ENCODE measurements around the gene MAPK8. TPM values are rescaled to one million over a fixed set of nuclear protein-coding genes. Genes with fewer than 3 reads are reported as not detected.

The MAPK8 gene
- total and polyA plus RNA-seq, 3 experiments from 2014 or later = 20.5 to 43.5 (median 38.8) TPM

DNA sequence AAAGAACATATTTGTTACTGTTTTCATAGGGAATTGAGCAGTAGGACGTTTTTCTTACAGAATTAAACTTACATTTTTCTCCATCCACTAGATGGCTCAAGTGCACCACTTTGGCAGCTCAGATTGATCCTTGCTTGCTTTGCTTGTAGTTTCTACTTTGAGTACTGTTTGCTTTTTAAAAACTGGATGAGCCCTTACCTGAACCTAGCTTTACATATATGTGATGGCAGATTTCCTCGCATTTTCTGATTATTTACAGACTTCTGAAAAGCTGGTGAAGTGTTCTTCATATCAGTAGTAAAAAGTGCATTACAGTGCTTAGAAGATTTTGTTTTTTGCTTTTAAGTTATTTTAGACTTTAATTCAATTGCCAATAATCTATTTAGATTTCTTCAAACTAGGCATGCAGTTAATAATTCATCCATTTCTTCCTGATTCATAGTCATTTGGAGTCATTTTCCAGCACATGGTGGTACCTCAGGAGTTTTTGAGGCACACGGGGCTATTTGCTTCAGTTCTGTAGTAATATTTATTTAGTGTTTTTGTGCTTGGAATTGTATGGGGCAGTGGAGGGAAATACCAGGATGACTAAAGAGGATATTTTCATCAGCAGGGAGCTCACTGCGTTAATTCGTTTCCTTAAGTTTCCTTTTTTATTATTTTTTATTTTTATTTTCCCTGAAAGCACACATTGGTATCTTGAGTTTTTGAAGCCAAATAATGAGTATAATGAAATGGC lies 57.3 kb downstream of the MAPK8 start:
- H3K27ac ChIP-seq (ENCODE audit: low read depth, low read length) = no peak overlapping the region
- Mint-ChIP-seq H3K27me3 (no peaks in the 10 kb centered on the region), H3K27ac (peak overlapping the region in 1 of 8 donors; percentile 36), H3K4me3 (no peak overlapping the region), H3K36me3 (peaks cover 0 to 4% (median 0%) of the 10 kb centered on the region in 3 donors), H3K4me1 (peaks cover 18 to 46% (median 27%) of the 10 kb centered on the region in 3 donors), H3K9me3 (no peaks in the 10 kb centered on the region)
- ChIA-PET POLR2A (interaction anchor here (0.6 kb wide), 1 partner anchor 293 kb away, joined by 3 read pairs; no protein-coding TSS in a partner anchor), CTCF (interaction anchor here (1.1 to 2.6 kb wide), 5 partner anchors 8 to 1155 kb away, joined by 3 to 8 read pairs (median 4); no protein-coding TSS in a partner anchor)
- peak in 2 of 5 donors; percentile 8 to 15 for DNase-seq
- no peaks in the 10 kb centered on the region for H3K36me3 ChIP-seq (ENCODE audit: insufficient read depth, low read length)
- H3K4me1 ChIP-seq (ENCODE audit: insufficient read depth, low read length) = no peaks in the 10 kb centered on the region
- H3K9me3 ChIP-seq (ENCODE audit: low read length) = no peaks in the 10 kb centered on the region
- no peak overlapping the region for H3K4me3 ChIP-seq (ENCODE audit: low read length)
- H3K27me3 ChIP-seq (ENCODE audit: insufficient read depth, low read length, poor library complexity, severe bottlenecking) = no peaks in the 10 kb centered on the region

DNA sequence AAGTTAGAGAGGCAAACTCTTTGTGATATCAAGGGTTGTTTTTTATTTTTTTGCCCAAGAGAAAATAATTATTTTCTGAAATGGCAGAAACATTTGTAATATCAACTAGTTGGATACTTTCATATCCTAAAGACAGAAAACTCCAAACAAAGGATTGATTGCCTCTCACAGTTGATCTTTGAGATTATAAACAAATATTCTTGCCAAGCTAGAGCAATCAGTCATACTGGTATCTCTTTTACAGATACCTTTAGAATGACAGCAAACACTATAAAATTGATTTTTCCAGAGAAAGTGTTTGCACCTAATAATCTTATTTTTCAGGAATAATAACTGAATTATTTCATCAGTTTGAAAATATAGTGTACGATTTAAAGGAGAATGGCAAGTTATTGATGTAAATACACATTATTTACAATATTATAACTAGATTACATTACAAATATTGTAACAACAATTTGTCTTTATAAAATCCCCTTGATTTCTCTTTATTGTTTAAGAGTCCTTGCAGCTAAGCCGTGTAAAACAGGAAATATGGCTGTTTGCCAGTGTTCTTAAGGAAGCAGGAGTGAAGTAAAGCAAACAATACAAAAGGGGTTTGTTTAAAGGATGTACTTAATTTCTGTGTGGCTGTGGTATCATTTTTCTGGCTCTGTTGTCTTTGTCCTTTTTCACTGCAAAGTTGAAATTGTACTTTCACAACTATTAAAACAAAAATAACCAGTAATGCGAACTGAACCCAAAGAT lies 58.4 kb downstream of the MAPK8 start:
- Histone ChIP-seq H3K27ac (ENCODE audit: low read depth, low read length) (no peak overlapping the region), H3K27me3 (ENCODE audit: insufficient read depth, low read length, poor library complexity, severe bottlenecking) (no peaks in the 10 kb centered on the region), H3K9me3 (ENCODE audit: low read length) (no peaks in the 10 kb centered on the region), H3K4me3 (ENCODE audit: low read length) (no peak overlapping the region), H3K36me3 (ENCODE audit: insufficient read depth, low read length) (no peaks in the 10 kb centered on the region), H3K4me1 (ENCODE audit: insufficient read depth, low read length) (no peaks in the 10 kb centered on the region)
- H3K27me3 Mint-ChIP-seq = no peaks in the 10 kb centered on the region
- no peaks in the 10 kb centered on the region for H3K9me3 Mint-ChIP-seq
- DNase-seq = no peak
- H3K4me1 Mint-ChIP-seq = peaks cover 16 to 40% (median 20%) of the 10 kb centered on the region in 3 donors
- POLR2A ChIA-PET = interaction anchor here (0.6 kb wide), 1 partner anchor 292 kb away, joined by 3 read pairs; no protein-coding TSS in a partner anchor
- no peak overlapping the region for H3K4me3 Mint-ChIP-seq
- CTCF ChIA-PET = interaction anchor here (1.5 to 2.6 kb wide), 2 partner anchors 7 to 291 kb away, joined by 4 to 8 read pairs; no protein-coding TSS in a partner anchor
- peaks cover 0 to 4% (median 0%) of the 10 kb centered on the region in 3 donors for H3K36me3 Mint-ChIP-seq
- no peak overlapping the region for H3K27ac Mint-ChIP-seq

DNA sequence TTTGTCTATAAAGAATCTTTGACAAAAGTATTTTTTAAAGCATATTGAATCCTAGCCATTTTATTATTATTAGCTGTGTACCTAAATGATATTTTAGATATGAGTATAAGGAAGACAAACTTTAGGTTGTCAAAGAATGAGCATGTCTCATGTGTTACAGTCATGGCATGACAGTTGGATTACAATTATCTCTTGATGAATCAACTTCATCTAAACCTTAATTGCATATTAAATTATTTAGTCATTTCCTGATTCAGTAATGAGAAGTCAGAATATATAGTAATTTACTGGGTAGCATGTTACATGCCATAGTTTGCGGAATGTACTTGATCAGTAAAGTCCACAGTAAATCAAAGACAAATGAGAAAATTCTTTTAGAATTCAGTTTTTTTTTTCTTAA lies 59.2 kb downstream of the MAPK8 start:
- ChIA-PET CTCF (no interaction called here), POLR2A (no interaction called here)
- no peaks in the 10 kb centered on the region for H3K9me3 Mint-ChIP-seq

DNA sequence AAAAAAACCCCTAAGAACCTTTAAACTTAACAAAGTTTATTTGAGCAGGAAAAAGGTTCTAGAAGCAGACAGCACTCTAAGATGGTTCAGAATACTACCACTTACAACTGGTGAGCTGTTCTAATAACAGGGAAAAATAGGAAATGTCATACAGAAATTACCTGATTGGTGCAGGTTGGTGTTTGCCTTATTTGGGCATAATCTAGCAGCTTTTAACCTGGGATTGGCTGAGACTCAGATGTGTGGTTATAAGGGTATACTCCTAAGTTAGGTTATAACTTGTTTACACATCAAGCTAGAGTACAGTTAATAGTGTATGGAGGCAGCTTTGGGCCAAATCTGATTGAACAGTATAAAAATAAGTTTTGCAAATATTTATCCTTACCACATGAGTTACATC lies 59.8 kb downstream of the MAPK8 start:
- Mint-ChIP-seq H3K4me1 (peaks cover 11 to 29% (median 14%) of the 10 kb centered on the region in 3 donors), H3K36me3 (peaks cover 0 to 4% (median 0%) of the 10 kb centered on the region in 3 donors), H3K27ac (no peak overlapping the region), H3K27me3 (no peaks in the 10 kb centered on the region), H3K4me3 (no peak overlapping the region), H3K9me3 (no peaks in the 10 kb centered on the region)
- Histone ChIP-seq H3K36me3 (ENCODE audit: insufficient read depth, low read length) (no peaks in the 10 kb centered on the region), H3K4me3 (ENCODE audit: low read length) (no peak overlapping the region), H3K27me3 (ENCODE audit: insufficient read depth, low read length, poor library complexity, severe bottlenecking) (no peaks in the 10 kb centered on the region), H3K9me3 (ENCODE audit: low read length) (no peaks in the 10 kb centered on the region), H3K27ac (ENCODE audit: low read depth, low read length) (no peak overlapping the region), H3K4me1 (ENCODE audit: insufficient read depth, low read length) (no peaks in the 10 kb centered on the region)
- no peak for DNase-seq
- POLR2A ChIA-PET = no interaction called here
- CTCF ChIA-PET = interaction anchor here (1.2 kb wide), 1 partner anchor 290 kb away, joined by 3 read pairs; no protein-coding TSS in a partner anchor

More for the DNA sequence above, 59.2 kb downstream of the MAPK8 start:
- no peak for DNase-seq
- H3K27ac ChIP-seq (ENCODE audit: low read depth, low read length) = no peak overlapping the region
- H3K27ac Mint-ChIP-seq = no peak overlapping the region
- no peak overlapping the region for H3K4me3 ChIP-seq (ENCODE audit: low read length)
- H3K36me3 Mint-ChIP-seq = peaks cover 0 to 4% (median 0%) of the 10 kb centered on the region in 3 donors
- no peaks in the 10 kb centered on the region for H3K36me3 ChIP-seq (ENCODE audit: insufficient read depth, low read length)
- H3K27me3 ChIP-seq (ENCODE audit: insufficient read depth, low read length, poor library complexity, severe bottlenecking) = no peaks in the 10 kb centered on the region
- no peaks in the 10 kb centered on the region for H3K27me3 Mint-ChIP-seq
- H3K4me1 Mint-ChIP-seq = peaks cover 13 to 32% (median 15%) of the 10 kb centered on the region in 3 donors
- no peak overlapping the region for H3K4me3 Mint-ChIP-seq
- no peaks in the 10 kb centered on the region for H3K4me1 ChIP-seq (ENCODE audit: insufficient read depth, low read length)
- no peaks in the 10 kb centered on the region for H3K9me3 ChIP-seq (ENCODE audit: low read length)

DNA sequence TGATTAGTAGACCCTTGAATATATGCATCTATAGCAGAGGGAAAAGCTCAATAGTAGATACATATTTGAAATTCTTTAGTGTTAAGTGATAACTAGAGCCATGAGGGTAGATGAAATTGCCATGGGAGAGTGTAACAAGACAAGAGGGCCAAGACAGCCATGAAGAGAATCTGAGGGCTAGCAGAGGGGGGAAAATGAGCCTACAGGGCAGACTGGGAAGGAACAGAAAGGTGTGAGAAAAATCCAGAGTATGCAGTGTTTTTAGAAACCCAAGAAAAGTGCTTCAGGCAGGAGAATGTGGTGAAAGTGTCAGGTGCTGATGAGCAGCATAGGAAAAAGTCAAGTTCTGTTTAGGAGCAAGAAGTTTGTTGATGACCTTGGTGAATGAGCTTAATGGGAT lies 63.0 kb downstream of the MAPK8 start:
- CTCF ChIA-PET = no interaction called here
- Histone ChIP-seq H3K27ac (ENCODE audit: low read depth, low read length) (no peak overlapping the region), H3K4me1 (ENCODE audit: insufficient read depth, low read length) (no peaks in the 10 kb centered on the region), H3K27me3 (ENCODE audit: insufficient read depth, low read length, poor library complexity, severe bottlenecking) (no peaks in the 10 kb centered on the region), H3K9me3 (ENCODE audit: low read length) (no peaks in the 10 kb centered on the region), H3K36me3 (ENCODE audit: insufficient read depth, low read length) (no peaks in the 10 kb centered on the region), H3K4me3 (ENCODE audit: low read length) (no peak overlapping the region)
- H3K27ac Mint-ChIP-seq = no peak overlapping the region
- no peak for DNase-seq
- no peak overlapping the region for H3K4me3 Mint-ChIP-seq
- peaks cover 0 to 12% (median 2%) of the 10 kb centered on the region in 5 donors for H3K9me3 Mint-ChIP-seq
- POLR2A ChIA-PET = no interaction called here
- H3K27me3 Mint-ChIP-seq = peaks cover 0 to 1% of the 10 kb centered on the region in 2 donors
- H3K36me3 Mint-ChIP-seq = peaks cover 0 to 23% (median 3%) of the 10 kb centered on the region in 3 donors
- peaks cover 4 to 10% (median 4%) of the 10 kb centered on the region in 3 donors for H3K4me1 Mint-ChIP-seq

DNA sequence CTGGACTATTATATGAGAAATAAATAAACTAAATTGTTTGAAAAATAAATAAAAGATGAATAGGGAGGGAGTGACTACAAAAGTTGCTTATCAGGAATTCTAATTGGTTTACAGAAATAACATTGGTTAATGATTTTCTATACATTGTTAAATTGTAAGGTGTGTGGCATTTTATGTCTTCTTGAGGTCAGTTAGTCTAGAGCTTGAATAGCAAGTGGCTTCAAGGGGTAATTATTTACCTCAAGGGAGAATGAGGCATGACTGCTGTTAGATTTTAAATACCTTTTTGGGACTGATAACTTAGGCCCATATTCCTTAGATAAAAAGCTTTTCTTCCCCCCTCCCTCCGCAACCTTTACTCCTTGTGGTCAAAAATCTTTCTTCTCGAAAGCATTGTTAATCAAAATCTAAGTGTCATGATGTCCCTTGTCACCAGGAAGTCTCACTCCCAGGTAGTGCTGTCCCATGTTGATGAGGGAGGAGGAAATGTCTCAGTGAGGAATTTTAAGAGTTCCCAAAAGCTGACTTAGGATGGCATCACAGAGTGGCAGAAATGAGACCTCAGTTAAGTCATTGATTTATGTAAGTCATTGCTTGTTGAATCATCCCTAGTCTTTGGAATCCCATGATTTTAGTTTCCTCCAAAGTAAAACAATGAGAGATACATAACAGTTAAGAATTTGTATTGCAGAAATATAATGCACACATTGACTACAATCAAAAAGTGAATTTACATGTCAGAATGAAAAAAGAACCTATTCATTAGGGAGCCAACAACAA lies 71.5 kb downstream of the MAPK8 start:
- H3K9me3 Mint-ChIP-seq = peaks cover 0 to 51% (median 30%) of the 10 kb centered on the region in 5 donors
- POLR2A ChIA-PET = no interaction called here

DNA sequence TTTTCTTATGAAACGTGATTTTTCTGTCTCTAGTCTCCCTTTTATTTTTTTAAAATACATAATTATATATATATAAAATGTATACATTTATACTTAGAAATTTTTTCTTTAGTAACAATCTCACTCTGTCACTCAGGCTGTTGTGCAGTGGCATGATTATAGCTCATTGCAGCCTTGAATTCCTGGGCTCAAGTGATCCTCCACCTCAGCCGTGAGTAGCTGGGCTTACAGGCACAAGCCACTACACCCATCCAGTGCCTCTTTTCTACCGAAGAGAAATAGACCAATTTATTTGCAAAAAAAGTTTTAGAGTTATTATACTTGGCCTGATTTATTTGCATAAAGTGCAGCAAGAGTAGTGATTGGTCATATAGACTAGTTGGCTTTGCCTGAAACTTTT lies 72.2 kb downstream of the MAPK8 start:
- Mint-ChIP-seq H3K27me3 (peaks cover 0 to 1% of the 10 kb centered on the region in 2 donors), H3K9me3 (peaks cover 0 to 48% (median 30%) of the 10 kb centered on the region in 5 donors)
- CTCF ChIA-PET = no interaction called here

More for the DNA sequence above, 71.5 kb downstream of the MAPK8 start:
- DNase-seq = no peak
- Histone ChIP-seq H3K9me3 (ENCODE audit: low read length) (no peaks in the 10 kb centered on the region), H3K27ac (ENCODE audit: low read depth, low read length) (no peak overlapping the region), H3K27me3 (ENCODE audit: insufficient read depth, low read length, poor library complexity, severe bottlenecking) (no peaks in the 10 kb centered on the region), H3K4me3 (ENCODE audit: low read length) (no peak overlapping the region), H3K4me1 (ENCODE audit: insufficient read depth, low read length) (no peaks in the 10 kb centered on the region), H3K36me3 (ENCODE audit: insufficient read depth, low read length) (no peaks in the 10 kb centered on the region)
- peaks cover 0 to 1% of the 10 kb centered on the region in 2 donors for H3K27me3 Mint-ChIP-seq
- CTCF ChIA-PET = no interaction called here
- H3K36me3 Mint-ChIP-seq = peaks cover 0 to 52% (median 7%) of the 10 kb centered on the region in 3 donors
- no peak overlapping the region for H3K4me3 Mint-ChIP-seq
- no peak overlapping the region for H3K27ac Mint-ChIP-seq
- peaks cover 0 to under 1% (median 0%) of the 10 kb centered on the region in 3 donors for H3K4me1 Mint-ChIP-seq

More for the DNA sequence above, 72.2 kb downstream of the MAPK8 start:
- Mint-ChIP-seq H3K4me3 (no peak overlapping the region), H3K36me3 (peaks cover 0 to 51% (median 7%) of the 10 kb centered on the region in 3 donors), H3K4me1 (peaks cover 0 to 6% (median 0%) of the 10 kb centered on the region in 3 donors), H3K27ac (no peak overlapping the region)
- POLR2A ChIA-PET = no interaction called here
- H3K4me3 ChIP-seq (ENCODE audit: low read length) = no peak overlapping the region
- no peaks in the 10 kb centered on the region for H3K4me1 ChIP-seq (ENCODE audit: insufficient read depth, low read length)
- H3K36me3 ChIP-seq (ENCODE audit: insufficient read depth, low read length) = no peaks in the 10 kb centered on the region
- H3K9me3 ChIP-seq (ENCODE audit: low read length) = no peaks in the 10 kb centered on the region
- H3K27me3 ChIP-seq (ENCODE audit: insufficient read depth, low read length, poor library complexity, severe bottlenecking) = no peaks in the 10 kb centered on the region
- no peak overlapping the region for H3K27ac ChIP-seq (ENCODE audit: low read depth, low read length)
- DNase-seq = no peak
